Activated gamma-delta T cell treated with Interleukin-2 at 50 U/mL for 16 hours (primary cell): ENCODE results near the gene PACRG.
"Not testable (repeated sequence)": the region's sequence is repeated elsewhere in the genome, so short reads cannot be mapped to it uniquely, and the experiment has no call there.

Experiments
- DNase-seq: peaks from one replicate; pipeline ENCODE4 v3.0.0-alpha.2; 2020

The PACRG gene

DNA sequence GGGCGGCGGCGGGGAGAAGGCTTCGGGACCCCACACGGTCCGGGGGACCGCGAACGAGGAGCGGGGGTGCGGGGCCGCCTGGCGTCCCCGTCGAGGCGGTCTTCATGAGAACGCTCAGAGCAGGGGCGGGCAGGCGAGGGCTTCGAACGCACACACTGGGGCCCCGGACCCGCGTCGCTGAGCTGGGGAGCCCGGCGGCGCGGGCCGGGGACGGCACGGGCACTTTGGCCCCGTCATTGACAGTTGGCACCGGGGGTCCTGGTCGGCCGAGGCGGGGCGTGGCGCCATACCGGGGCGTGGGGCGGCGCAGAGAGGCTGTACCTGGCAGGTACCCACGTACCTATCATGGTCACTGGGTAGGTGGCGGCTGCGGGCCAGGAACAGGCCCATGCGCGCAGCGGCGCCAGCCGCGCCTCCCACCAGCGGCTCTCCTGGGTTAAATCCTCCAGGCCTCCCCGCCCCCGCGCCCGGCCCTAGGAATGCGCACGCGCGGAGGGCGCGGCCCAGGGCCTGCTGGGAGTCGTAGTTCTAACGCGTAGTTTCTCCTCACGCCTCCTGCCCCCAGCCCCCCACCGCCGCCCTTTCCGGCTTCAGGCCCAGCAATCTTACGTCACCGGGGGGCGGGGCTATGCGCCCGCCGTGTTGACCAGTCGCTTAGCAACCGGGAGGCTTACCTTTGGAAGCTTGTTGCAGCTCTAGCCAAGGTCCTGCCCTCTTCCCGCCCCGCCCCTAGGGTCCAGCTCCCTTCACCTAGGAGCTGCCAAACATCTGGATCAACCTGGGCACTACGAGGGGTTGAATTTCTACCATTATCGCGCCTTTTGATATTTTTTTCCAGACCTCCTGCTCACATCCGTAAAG is at the start of gene PACRG, which contains the start of gene PRKN:
Gene PACRG, plus strand, starts transcription at position 653 of the 861 bp plus-strand sequence.
Gene PRKN, minus strand, starts transcription at position 445 of the 861 bp plus-strand sequence.
- DNase-seq = peak; percentile 98

DNA sequence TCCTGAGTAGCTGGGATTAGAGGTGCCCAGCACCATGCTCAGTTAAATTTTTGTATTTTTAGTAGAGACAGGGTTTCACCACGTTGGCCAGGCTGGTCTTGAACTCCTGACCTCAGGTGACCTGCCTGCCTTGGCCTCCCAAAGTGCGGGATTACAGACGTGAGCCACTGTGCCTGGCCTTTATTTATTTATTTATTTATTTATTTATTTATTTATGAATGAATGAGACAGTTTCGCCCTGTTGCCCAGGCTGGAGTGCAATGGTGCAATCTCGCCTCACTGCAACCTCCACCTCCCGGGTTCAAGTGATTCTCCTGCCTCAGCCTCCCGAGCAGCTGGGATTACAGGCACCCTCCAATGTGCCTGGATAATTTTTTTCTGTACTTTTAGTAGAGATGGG is 48.9 kb upstream of the PACRG start:
- not testable (repeated sequence) for DNase-seq

DNA sequence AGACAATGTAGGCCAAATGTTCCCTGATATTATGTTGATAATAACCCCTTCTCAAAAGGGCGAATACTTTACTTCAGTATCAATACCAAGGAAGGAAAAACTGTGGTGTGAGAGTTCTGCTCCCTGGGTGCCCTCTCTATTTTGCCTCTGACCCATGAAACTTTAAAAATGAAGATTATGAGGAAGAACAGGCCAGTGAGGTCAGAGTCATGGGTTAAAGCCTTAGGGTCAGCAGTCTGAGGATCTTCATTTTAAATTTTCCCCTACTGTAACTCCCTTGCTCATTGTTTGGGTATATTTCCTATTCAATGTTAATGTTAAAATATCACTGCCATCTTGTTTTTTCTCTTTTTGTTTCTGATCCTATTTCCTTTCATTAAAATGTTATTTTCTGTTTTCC is 48.1 kb upstream of the PACRG start:
- no peak for DNase-seq

DNA sequence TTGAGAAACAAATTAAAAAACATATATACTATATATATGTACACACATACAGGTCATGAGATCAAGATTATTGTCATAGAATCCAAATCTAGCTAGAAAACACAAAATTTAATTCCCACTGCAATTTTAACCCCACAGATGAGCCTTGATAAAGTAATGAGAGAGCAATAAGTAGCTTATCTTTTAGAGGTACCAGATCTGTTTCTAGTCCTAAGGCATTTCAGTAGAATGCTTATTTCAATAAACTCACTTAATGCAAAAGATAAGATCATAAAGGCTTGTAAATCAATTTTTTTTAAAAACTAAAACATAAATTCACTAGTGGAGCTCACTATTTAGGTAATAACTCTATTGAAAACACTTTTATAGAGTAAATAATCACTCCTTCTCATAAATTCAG is 47.4 kb upstream of the PACRG start:
- no peak for DNase-seq

DNA sequence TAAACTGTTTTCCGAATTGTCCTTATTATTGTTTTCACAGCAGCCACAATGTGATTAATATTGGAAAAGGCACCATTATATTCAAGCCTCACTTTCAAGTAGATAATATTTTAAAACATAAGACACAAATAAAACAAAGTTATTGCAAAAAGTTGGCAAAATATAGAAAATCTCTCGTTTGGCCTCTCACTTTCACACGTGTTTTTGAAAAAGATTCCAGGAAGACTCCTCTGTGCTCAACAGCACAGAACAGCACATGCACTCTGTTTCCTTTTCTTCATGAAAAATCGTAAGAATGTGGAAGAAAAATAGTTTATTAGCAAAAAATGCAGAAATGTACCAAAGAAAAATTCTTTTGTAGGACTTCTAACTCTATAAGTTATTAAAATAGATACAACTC is 46.9 kb upstream of the PACRG start:
- DNase-seq = no peak

DNA sequence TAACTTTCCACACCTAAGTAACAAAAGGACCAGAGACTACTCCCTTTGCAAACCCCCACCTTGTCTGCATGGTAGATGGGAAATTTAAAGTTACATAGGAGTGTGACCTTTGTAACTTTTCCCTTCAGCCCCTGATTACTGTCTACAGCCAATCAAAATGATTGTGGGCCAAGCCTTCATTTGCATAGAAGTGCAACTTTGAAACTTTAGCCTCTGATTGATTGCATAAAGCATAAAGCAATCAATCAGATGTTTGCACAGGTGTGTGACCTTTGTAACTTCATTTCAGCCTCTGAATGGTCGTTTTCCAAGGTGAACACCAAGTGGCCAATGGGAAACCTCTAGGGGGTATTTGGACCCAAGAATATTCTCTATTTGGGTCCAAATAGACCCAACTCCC is 46.3 kb upstream of the PACRG start:
- DNase-seq = no peak

DNA sequence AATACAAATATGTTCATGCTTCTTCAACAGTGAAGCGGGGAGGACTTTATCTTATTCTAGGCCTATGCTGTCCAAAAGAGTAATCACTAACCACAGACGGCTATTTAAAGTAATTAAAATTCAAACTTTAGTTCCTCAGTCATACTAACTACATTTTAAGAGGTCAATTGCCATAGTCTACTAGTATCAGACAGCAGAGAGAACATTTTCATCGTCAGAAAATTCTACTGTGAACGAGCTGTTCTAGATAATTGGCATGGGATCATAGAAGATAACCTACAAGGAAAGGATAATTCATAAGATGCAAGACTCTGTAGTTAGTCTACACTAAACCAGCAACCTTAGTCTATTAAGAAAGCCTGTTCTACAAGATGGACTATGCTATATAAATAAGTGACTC is 44.6 kb upstream of the PACRG start:
- DNase-seq = no peak

DNA sequence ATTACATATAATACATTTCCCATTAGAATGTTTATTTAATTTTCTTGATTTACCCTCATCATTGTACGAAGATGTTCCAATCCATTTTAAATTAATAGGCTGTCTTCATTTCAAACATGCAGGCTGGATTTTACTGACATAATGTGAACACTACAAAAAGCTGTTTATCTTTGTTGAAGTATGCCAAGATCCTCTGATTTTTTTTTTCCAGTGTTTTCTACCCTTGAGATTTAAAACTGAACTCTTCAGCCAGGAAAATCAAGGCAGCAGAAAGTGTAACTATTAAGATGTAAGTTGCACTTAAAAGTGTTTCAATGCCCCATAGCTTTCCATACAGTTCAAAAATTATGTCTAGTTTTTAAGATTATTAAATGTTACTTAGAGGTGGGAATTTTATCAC is 43.7 kb upstream of the PACRG start:
- DNase-seq = no peak

DNA sequence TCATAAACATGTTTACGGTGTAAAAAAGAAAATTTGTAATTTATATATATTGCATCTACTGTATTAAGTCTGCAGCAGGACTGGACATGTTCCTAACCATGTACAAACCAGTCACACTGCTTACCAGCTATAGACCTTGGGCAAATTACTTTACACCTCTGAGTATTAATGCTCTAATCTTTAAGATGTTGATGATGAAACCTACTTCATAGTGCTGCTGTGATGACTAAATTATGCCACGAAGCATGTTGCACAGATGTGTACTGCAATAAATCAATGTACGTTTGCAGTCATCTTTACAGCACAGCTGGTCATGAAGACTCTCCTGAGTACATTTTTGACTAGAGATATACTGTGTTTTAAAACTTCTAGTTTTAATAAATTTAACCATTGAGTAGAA is 42.8 kb upstream of the PACRG start:
- no peak for DNase-seq

DNA sequence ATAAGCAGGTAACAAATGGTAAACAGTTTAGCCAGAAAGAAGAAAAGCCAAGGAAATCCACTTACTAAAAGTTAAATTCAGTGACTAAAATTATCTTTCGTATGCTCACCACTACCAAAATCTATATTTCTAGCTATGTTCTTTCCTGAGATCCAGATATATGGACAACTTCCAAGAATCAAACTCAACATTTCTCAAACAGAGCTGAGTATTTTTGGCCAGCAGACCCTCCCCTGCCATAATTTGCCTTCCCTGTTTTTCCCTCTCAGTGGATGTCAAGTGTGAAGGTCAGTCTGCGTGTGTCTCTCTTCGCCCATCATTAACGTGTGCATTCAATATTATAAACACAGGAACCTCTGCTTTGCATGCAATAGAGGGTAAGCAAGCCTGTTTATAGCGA is 42.2 kb upstream of the PACRG start:
- DNase-seq = no peak

DNA sequence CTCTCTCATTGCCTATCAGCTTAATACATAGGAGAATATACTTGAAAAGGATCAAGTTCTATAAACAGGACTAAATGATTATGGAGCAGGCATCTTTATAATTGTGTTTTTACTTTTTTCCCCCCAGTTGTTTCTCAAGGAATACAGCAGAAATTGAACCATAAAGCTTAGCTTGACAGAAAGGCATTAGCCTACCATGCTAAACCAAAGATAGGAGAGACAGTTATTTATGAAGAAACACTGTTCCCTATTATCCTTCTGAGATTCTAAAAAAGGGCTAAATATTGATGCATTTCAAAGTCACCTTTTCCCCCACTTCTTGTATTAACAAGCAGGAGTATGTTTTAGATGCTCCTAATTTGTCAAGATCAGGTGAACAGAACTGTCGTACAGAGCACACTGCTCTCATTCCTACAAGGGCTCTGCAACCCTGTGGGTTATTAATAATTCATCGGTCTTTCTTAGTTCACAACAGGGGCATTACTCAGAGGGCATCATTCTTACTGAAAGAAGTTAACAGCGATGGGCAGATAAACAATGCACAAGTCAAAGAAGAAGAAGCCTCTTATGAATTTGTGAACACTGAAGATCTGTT is 38.9 kb upstream of the PACRG start:
- no peak for DNase-seq

DNA sequence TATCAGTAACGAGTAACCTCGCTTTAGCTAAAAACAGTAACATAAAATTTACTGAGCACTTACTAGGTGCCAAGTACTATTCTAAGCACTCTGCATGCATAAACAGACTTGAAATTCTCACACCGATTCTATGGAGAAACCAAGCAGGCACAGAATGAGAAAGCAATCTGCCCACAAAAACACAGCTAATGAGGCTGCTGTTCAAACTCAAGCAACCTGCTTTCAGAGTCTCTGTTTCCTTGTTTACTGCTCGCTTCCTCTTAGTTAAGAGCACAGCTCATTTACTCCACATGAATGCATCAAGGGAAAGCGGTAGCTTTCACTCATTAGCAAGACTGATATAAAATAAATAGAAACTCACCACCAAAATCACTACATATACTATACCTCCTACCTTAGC is 37.6 kb upstream of the PACRG start:
- no peak for DNase-seq

DNA sequence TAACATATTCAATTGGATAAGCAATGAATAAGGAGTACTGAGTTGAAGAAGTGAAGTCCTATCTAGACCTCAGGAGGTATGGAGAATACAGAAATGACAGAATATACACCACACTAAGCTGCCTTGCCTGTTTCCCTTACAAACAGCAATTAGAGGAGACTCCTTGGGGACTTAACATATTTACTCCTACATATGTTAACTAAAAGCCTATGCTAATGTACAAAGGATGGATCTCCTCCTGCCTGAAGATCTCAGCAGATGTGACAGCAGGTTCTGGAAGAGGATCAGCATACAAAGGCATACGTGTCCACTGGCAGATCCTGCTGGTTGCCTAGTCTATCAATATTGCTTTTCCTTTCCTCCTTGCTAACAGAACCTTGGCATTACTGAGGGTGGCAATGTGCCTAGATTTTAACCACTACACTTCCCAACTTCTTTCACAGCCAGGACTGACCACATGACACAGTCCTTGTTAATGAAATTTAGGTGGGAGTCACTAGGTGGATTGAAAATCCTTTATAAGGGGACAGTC is 29.8 kb upstream of the PACRG start:
- DNase-seq = no peak

DNA sequence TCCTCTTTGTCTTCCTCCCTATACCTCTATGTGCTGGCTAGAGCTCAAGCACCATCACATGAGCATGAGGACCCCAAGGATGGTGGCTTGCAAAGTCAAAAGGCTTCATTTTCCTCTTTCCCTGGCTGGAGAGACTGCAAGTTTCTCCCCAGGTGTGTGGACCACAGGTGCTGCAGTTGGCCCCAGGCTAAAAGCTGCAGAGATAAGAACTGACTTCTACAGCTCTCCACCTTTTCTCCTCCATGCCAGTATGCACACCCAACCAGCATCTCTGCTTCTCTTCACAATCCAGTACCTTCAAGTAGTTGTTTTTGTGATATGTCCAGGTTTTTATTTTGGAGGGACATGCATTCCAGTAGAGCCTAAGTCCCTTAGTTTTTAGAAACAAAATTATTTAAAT is 29.3 kb upstream of the PACRG start:
- DNase-seq = no peak

DNA sequence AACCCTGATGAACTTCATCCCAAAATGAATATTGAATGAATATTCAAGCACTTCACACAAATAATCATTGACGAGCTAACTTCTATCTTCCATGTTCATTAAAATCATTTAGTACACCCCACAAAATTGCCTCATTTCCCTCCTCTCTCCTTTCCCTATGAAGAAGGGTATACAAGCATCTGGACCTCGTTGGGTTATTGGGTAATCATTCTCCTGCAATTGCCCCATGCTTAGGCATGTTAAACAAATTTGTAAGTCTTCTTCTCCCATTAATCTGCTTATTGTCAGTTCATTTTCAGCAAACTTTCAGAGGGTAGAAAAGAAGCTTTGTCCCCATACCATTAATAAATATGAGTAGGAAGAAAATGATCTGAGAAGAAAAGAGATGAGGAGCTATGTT is 27.8 kb upstream of the PACRG start:
- DNase-seq = no peak

DNA sequence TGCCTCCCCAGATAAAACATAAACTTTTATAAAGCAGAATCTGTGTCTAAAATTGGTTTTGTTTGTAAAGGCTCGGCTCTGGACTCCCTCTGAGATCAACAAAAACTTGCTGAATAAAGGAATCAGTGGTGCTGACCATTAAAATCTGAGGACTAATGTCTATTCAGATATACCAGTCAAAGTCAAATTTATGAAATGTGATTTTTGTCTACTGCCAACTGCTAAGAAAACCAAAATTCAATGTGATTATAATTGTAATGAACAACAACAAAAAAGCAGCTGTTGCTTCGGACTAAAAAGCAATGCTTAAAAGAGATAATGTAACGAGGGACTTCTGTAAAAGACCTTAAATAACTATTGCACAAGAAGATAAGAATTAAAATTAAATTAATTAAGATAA is 26.8 kb upstream of the PACRG start:
- DNase-seq = no peak

DNA sequence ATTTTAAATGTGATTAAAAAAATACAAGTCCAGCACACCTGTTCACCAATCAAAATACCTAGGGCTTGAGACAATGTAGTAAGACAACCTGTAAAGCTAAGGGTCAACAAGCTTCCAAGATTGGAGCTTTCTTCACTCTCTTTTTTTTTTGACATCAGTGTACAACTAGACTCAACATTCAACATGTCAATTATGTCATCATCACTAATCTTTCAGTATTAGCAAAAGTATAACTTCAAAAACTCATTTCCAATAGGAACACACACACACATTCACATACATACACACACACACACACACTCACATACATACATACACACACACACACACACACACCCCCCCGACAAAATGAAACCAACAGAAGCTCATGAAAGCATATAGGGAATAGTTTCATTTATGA is 26.2 kb upstream of the PACRG start:
- DNase-seq = no peak

DNA sequence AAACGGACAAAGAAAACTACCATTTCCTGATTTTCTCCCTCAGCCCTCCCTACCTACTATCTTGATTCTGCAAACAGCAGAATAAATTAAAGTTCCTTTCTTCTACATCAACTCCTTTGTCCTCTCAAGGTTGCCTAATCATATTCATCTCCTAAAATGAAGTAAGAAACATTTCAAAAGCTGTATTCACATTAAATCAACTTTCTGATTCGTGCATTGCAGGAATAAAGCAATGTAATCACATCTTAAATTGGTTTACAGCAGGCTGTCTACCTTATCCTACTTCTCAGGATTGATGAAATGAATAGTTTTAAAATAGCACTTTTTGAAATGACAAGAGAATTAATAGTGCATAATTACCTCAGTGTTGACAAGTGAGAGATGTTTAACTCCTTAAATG is 25.3 kb upstream of the PACRG start:
- DNase-seq = no peak

DNA sequence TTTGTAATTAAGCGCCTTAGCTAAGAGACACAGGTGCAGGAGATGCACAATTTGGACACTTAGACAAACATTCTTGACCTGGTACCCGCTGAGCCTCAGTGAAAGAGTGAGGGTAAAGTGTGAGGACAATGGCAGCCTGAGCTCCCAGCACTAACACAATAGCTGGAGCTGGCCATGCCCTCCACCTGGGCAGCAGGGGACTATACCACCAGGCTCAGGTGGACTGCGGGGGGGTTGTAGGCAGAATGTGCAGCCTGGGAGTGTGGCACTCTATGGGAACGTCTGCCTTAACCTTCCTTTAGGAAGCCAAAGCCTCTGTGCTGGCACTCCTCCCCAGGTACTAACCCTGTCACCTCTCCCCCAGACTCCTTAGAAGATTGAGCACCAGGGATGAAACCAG is 23.8 kb upstream of the PACRG start:
- no peak for DNase-seq

DNA sequence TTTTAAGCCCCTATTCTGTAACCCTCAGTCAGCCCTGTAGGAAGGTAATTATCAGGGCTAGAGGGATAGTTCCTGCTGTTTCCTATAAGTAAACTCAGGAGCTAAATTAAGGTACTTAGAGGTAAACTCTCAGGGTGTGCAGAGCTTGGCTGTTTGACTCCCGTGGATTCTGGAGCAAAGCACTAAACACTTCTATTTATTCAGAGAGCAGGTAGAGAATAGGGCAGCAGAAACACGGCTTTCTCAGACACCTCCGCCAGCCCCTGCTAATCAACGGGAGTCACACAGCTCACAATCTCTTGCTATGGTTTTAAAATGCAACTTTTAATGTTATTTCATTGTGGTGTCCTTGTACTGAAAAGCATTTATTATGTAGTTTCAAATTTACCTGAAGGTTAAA is 22.0 kb upstream of the PACRG start:
- DNase-seq = no peak

DNA sequence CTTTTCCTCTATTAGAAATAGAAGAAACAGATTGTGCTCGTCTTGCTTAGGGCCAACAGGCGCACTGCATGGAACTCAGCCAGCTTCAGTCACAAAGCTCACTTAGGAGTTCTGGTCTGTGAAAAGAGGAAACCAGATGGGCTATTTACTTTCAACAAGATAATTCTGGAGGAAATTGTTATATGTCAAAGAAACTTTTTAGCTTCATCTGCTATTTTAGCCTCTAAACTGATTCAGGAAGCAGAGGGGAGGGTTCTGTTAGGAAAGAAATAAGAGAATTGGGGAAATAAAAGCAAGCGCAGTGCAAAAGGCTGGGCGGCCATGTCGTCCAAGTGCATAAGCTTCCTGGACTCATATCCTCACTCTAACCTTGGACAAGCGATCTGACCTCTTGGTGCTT is 21.5 kb upstream of the PACRG start:
- no peak for DNase-seq

DNA sequence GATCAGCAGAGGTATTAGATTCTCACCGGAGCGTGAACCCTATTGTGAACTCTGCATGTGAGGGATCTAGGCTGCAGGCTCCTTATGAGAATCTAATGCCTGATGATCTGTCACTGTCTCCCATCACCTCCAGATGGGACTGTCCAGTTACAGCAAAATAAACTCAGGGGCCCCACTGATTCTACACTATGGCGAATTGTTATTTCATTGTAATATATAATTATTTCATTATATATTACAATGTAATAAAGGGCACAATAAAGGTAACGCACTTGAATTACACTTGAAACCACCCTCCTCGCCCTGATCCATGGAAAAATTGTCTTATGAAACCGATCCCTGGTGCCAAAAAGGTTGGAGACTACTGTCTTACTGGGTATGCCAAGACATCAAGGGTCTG is 18.8 kb upstream of the PACRG start:
- no peak for DNase-seq

DNA sequence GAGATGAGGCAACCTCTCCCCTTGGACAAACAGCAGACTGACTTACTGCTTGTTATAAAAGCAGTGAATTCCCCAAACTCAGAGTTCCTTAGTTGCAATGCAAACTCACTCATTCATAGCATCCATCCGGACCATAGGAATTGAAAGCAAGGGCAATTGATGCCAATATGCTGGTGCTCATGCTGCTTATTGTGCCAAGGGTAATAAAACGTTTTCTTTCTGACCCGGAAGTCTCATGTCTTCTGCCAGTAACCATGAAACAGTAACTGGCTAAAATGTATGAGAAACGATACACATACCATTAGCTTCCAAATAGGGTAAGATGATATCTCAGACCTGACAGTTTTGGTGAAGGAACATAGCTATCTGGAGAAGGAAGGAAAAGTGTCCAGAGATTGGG is 18.3 kb upstream of the PACRG start:
- DNase-seq = no peak

DNA sequence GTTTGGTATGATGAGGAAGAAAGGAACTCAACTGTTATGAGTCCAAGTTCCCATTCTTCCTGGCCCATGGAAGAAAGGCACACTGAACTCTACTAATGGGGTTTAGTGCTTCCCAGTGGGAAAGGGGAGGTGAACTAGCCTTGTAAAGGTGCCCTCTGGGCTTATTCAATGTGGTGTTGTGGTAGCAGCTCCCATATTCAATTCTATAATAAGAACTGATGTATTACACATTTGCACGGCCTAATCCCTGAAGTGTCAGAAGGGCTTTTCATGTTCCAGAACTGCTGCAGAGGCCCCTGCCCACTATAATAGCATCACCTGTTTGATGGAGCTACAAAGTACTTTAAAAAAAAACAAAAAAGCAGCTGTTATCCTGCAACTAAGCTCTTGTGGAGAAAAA is 17.4 kb upstream of the PACRG start:
- DNase-seq = no peak

DNA sequence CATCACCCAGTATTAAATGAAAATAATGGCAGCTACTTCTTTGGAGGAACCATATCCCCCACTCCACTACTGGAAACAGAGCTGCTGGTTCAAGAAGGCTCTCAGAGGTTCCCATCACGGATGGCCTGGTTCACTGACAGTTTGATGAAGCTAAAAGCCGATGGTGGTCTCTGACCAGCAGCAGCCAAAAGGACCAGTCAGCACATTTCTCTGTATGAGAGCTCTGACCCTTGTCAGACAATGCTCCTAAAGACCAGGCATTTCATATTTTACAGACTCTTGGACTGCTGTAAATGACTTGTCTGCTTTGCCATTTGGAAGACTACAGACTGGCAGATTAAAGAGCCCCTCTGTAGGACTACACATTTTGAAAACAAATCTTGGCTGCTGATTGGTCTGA is 16.8 kb upstream of the PACRG start:
- DNase-seq = no peak
